Activated B cell treated with CpG ODN at 0.5 μM for 24 hours (primary cell): ENCODE results near the gene TPP1. TPM values are rescaled to one million over a fixed set of nuclear protein-coding genes. Genes with fewer than 3 reads are reported as not detected.

Experiments
- ATAC-seq: fragments of 200-7000 bp; cut with Tn5 transposase; one replicate; pipeline ENCODE4 v1.10.0; 2021; ENCODE audit warnings: low read depth, mild to moderate bottlenecking, moderate library complexity
- CTCF ChIA-PET: fragments of 350-600 bp; sonication (Branson Sonifier 250); formaldehyde crosslinking; loops from one replicate; lab custom pipeline; 2021; ENCODE audit warnings: antibody characterized with exemption; lab: Charles Lee
- POLR2A ChIA-PET: fragments of 350-600 bp; sonication (Branson Sonifier 250); formaldehyde crosslinking; loops from one replicate; lab custom pipeline; 2021; ENCODE audit warnings: antibody characterized with exemption; lab: Charles Lee
- DNase-seq: peaks from one replicate; pipeline ENCODE4 v3.0.0; 2022
- H3K27ac Mint-ChIP-seq: one replicate; pipeline ENCODE4 v1.8.0; 2020; ENCODE audit warnings: mixed read lengths
- H3K27me3 Mint-ChIP-seq: one replicate; pipeline ENCODE4 v1.8.0; 2021; ENCODE audit warnings: mixed read lengths
- H3K36me3 Mint-ChIP-seq: one replicate; pipeline ENCODE4 v1.8.0; 2021; ENCODE audit warnings: low read depth, mixed read lengths
- H3K4me1 Mint-ChIP-seq: one replicate; pipeline ENCODE4 v1.8.0; 2021; ENCODE audit warnings: mixed read lengths
- H3K4me3 Mint-ChIP-seq: one replicate; pipeline ENCODE4 v1.8.0; 2020; ENCODE audit warnings: mild to moderate bottlenecking, mixed read lengths
- H3K9me3 Mint-ChIP-seq: one replicate; pipeline ENCODE4 v1.8.0; 2020; ENCODE audit warnings: mixed read lengths
- intact Hi-C: fragments of 100-400 bp; cut with micrococcal nuclease; formaldehyde crosslinking; loops from one replicate; pipeline ENCODE4 v1.15.1; 2024
- total RNA-seq: library from RNA; stranded (reverse); gene quantifications from 2 replicates; pipeline ENCODE4 v1.2.3, GENCODE V29; 2022
- TF ChIP-seq, protein P1 (sequence below): fragments of 200-600 bp; IDR thresholded peaks from one replicate; pipeline ENCODE4 v1.8.0; 2022; ENCODE audit warnings: antibody characterized with exemption, mild to moderate bottlenecking

Gene TPP1
- total RNA-seq, 1 donor from 2014 or later, result 123 TPM

DNA sequence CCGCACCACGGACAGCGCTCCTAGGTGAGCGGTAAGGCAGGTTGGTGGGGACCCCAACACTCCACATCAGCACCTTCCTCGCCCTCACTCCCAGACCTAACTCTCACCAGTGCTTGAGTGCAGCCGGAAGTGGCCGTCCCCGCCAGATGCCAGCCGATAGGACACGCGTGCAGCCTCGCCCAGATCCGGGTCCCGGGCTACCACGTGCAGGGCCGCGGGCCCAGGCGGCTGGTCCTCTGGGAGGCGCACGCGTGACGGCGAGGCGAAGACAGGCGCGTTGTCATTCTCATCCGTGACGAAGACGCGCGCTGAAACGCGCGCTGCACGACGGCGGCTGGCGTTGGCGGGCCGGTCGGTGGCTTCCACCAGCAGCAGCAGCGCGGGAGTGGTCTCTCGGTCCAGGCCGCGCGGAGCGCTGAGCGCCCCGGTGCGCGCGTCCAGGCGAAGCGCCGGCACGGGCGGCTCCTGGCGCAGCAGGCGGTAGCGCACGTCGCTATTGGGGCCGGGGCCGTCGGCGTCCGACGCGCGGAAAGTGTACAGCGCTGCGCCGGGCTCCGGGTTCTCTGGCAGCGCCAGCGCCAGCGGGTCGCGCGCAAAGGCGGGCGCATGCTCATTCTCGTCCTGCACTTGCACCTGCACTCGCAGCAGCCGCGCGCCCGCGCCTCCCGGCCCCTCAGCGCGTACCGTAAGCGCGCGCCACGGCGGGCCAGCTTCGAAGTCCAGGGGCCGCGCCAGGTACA, 10.8 kb upstream of the TPP1 start:
- no peak for DNase-seq
- Mint-ChIP-seq H3K27me3 (no peaks in the 10 kb centered on the region), H3K4me3 (no peak overlapping the region), H3K4me1 (peaks cover 20% of the 10 kb centered on the region), H3K9me3 (no peaks in the 10 kb centered on the region), H3K36me3 (no peaks in the 10 kb centered on the region), H3K27ac (no peak overlapping the region)
- TF ChIP-seq, protein P1, sequence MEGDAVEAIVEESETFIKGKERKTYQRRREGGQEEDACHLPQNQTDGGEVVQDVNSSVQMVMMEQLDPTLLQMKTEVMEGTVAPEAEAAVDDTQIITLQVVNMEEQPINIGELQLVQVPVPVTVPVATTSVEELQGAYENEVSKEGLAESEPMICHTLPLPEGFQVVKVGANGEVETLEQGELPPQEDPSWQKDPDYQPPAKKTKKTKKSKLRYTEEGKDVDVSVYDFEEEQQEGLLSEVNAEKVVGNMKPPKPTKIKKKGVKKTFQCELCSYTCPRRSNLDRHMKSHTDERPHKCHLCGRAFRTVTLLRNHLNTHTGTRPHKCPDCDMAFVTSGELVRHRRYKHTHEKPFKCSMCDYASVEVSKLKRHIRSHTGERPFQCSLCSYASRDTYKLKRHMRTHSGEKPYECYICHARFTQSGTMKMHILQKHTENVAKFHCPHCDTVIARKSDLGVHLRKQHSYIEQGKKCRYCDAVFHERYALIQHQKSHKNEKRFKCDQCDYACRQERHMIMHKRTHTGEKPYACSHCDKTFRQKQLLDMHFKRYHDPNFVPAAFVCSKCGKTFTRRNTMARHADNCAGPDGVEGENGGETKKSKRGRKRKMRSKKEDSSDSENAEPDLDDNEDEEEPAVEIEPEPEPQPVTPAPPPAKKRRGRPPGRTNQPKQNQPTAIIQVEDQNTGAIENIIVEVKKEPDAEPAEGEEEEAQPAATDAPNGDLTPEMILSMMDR, result no peak
- POLR2A ChIA-PET, result interaction anchor here (1.2 to 1.3 kb wide), 2 partner anchors 9 to 12 kb away, joined by 4 read pairs; no protein-coding TSS in a partner anchor
- intact Hi-C loops, result no loop called here
- ATAC-seq, result no peak
- CTCF ChIA-PET, result interaction anchor here (0.9 kb wide), 1 partner anchor 11 kb away, joined by 3 read pairs; the partner anchor contains the start of gene TPP1

- ATAC-seq, result no peak
- ChIA-PET CTCF (interaction anchor here (0.9 kb wide), 1 partner anchor 10 kb away, joined by 3 read pairs; the partner anchor contains the start of gene TPP1), POLR2A (interaction anchor here (1.0 to 1.3 kb wide), 3 partner anchors 9 to 17 kb away, joined by 3 to 4 read pairs (median 4); no protein-coding TSS in a partner anchor)
- Mint-ChIP-seq H3K27me3 (no peaks in the 10 kb centered on the region), H3K4me1 (peaks cover 20% of the 10 kb centered on the region), H3K36me3 (no peaks in the 10 kb centered on the region), H3K9me3 (no peaks in the 10 kb centered on the region), H3K4me3 (no peak overlapping the region), H3K27ac (no peak overlapping the region)
- TF ChIP-seq, protein P1, result no peak
- DNase-seq, result no peak
- intact Hi-C loops, result no loop called here
Observed at GRCh38 chr11:6629573-6629891, 10.3 kb upstream of the TPP1 start.

DNA sequence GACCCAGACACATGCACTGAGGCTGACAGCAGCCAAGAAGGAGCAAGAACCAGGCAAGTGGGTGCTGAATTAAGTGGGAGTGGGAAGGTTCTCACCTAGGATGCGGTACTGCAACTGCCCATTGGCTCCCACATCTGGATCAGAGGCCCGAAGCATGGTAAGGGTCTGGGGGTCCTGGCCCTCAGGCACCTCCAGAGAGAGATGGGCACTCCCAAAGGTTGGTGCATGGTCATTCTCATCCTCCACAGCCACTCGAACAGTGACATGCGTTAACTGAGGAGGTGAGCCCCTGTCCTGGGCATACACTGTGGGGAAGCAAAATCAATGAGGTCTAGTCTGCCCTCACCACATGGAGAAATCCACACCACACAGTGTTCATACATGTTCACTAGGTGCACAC, 9.3 kb upstream of the TPP1 start:
- no peak overlapping the region for H3K4me3 Mint-ChIP-seq
- TF ChIP-seq, protein P1, result no peak
- DNase-seq (no peak), ATAC-seq (no peak)
- intact Hi-C loops, result no loop called here
- no peaks in the 10 kb centered on the region for H3K36me3 Mint-ChIP-seq
- POLR2A ChIA-PET, result interaction anchor here (1.0 to 1.3 kb wide), 4 partner anchors 8 to 19 kb away, joined by 3 to 4 read pairs (median 4); no protein-coding TSS in a partner anchor
- CTCF ChIA-PET, result no interaction called here
- H3K4me1 Mint-ChIP-seq, result peaks cover 20% of the 10 kb centered on the region
- no peaks in the 10 kb centered on the region for H3K9me3 Mint-ChIP-seq
- H3K27ac Mint-ChIP-seq, result no peak overlapping the region
- H3K27me3 Mint-ChIP-seq, result no peaks in the 10 kb centered on the region

DNA sequence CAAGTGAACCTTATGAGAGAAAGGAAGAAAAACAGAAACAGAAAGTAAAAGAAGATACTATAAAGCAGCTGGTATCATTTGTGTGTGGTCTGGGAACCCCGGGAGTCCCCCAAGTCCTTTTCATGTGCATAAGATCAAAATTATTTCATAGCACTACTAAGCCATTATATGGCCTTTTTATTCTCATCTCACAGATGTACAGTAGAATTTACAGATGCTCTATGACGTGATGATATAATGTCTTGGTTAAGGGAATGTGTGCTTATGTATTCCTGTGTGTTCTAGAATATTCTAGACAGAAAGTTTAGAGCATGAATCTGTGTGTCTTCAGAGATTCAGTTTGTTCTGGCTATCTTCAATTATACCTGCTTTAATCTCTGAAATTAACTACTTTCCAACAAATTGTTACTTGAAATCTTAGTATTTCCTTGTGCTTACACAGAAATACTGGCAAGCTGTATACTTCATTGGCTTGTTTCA, 8.6 kb upstream of the TPP1 start:
- Mint-ChIP-seq H3K4me1 (peaks cover 20% of the 10 kb centered on the region), H3K9me3 (no peaks in the 10 kb centered on the region), H3K27ac (peak overlapping the region; percentile 24), H3K36me3 (no peaks in the 10 kb centered on the region), H3K27me3 (no peaks in the 10 kb centered on the region), H3K4me3 (no peak overlapping the region)
- ChIA-PET POLR2A (interaction anchor here (0.8 to 1.6 kb wide), 5 partner anchors 9 to 56 kb away, joined by 3 to 14 read pairs (median 4); partner anchors contain the start of genes MRPL17, TAF10 and TPP1), CTCF (interaction anchor here (0.9 to 1.1 kb wide), 2 partner anchors 9 to 55 kb away, joined by 3 read pairs; partner anchors contain the start of genes MRPL17 and TPP1)
- ATAC-seq, result peak; percentile 67
- DNase-seq, result no peak
- TF ChIP-seq, protein P1, result no peak
- intact Hi-C loops, result loop anchor here (2.0 kb wide), 2 partner anchors 19 to 21 kb away; no protein-coding TSS in a partner anchor
